ENCODE data around the gene NUDT8. TPM values are rescaled to one million over a fixed set of nuclear protein-coding genes. Genes with fewer than 3 reads are reported as not detected.

The NUDT8 gene
- total RNA-seq, 1 experiment from 2014 or later: 6.9 TPM

GRCh38 chr11:67616431-67617242 is 13.1 kb downstream of the NUDT8 start:
- BruUV-seq (replicated peaks): no TSS peak
- no peak for DNase-seq (ENCODE audit: unreplicated experiment)
- H3K36me3 Mint-ChIP-seq (ENCODE audit: insufficient read depth, unreplicated experiment): peaks cover 13% of the 10 kb centered on the region
- no peaks in the 10 kb centered on the region for H3K9me3 Mint-ChIP-seq (ENCODE audit: unreplicated experiment)
- H3K4me3 Mint-ChIP-seq (ENCODE audit: unreplicated experiment): no peak overlapping the region
- ChIA-PET POLR2A (no interaction called here), CTCF (interaction anchor here (0.8 to 1.9 kb wide), 3 partner anchors 13 to 44 kb away, joined by 3 to 10 read pairs (median 3); partner anchors contain the start of gene NUDT8)
- intact Hi-C loops (cut with micrococcal nuclease): no loop called here
- no peak for TF ChIP-seq CTCF (IDR thresholded peaks at IDR 0.05; ENCODE audit: unreplicated experiment)
- H3K27ac Mint-ChIP-seq (ENCODE audit: low read depth, unreplicated experiment): no peak overlapping the region
- H3K4me1 Mint-ChIP-seq (ENCODE audit: insufficient read depth, unreplicated experiment): peaks cover 4% of the 10 kb centered on the region
- H3K27me3 Mint-ChIP-seq (ENCODE audit: insufficient read depth, unreplicated experiment): peaks cover 19% of the 10 kb centered on the region

DNA sequence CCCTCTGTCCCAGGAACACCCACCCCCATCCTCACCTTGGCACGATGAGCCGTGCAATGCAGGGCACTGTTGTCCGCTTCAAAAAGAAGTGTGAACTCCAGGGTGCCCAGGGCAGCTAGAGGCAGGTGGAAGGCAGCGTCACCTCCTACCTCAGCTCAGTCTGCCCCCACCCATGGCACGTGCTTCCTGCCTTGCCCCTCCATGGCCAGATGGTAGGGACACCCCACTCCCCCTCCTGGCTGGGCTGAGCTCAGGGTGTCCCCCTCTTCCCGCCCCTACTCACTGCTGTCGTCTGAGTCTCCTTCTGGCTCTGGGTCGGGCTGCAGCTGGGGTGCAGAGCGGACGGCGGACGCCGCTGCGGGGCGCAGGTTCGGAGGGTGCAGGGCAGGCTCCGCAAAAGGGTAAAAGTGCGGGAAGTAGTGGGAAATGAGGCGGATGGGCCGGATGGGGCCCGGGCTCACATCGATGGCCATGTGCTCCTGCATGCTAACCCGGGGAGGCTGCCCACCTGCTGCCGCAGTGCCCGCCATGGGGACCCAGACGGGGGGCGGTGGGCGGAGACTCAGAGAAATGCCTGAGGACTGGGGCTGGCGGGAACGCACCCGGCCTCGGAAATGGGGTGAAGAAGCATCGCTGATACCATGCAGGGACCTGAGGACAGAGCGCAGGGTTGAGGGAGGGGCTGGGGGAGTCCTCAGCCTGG is 13.9 kb downstream of the NUDT8 start:
- CTCF ChIA-PET: interaction anchor here (0.7 to 0.8 kb wide), 2 partner anchors 42 to 328 kb away, joined by 3 read pairs; no protein-coding TSS in a partner anchor
- H3K4me1 Mint-ChIP-seq (ENCODE audit: insufficient read depth, unreplicated experiment): peaks cover 4% of the 10 kb centered on the region
- TF ChIP-seq CTCF (IDR thresholded peaks at IDR 0.05; ENCODE audit: unreplicated experiment): no peak
- BruUV-seq (replicated peaks): no TSS peak
- no peak overlapping the region for H3K27ac Mint-ChIP-seq (ENCODE audit: low read depth, unreplicated experiment)
- POLR2A ChIA-PET: interaction anchor here (2.3 kb wide), 1 partner anchor 22 kb away, joined by 12 read pairs; no protein-coding TSS in a partner anchor
- no peak for DNase-seq (ENCODE audit: unreplicated experiment)
- H3K4me3 Mint-ChIP-seq (ENCODE audit: unreplicated experiment): no peak overlapping the region
- peaks cover 17% of the 10 kb centered on the region for H3K36me3 Mint-ChIP-seq (ENCODE audit: insufficient read depth, unreplicated experiment)
- peaks cover 19% of the 10 kb centered on the region for H3K27me3 Mint-ChIP-seq (ENCODE audit: insufficient read depth, unreplicated experiment)
- intact Hi-C loops (cut with micrococcal nuclease): no loop called here
- no peaks in the 10 kb centered on the region for H3K9me3 Mint-ChIP-seq (ENCODE audit: unreplicated experiment)

- ChIA-PET CTCF (interaction anchor here (0.5 to 3.0 kb wide), 13 partner anchors 12 to 506 kb away, joined by 3 to 12 read pairs (median 3); partner anchors contain the start of genes GSTP1 and TMEM134), POLR2A (interaction anchor here (1.5 to 2.4 kb wide), 4 partner anchors 21 to 33 kb away, joined by 4 to 16 read pairs (median 8); partner anchors contain the start of gene GSTP1)
- Mint-ChIP-seq H3K4me3 (ENCODE audit: unreplicated experiment) (peak overlapping the region; percentile 53), H3K36me3 (ENCODE audit: insufficient read depth, unreplicated experiment) (peaks cover 17% of the 10 kb centered on the region), H3K27me3 (ENCODE audit: insufficient read depth, unreplicated experiment) (peaks cover 19% of the 10 kb centered on the region), H3K4me1 (ENCODE audit: insufficient read depth, unreplicated experiment) (peaks cover 4% of the 10 kb centered on the region), H3K9me3 (ENCODE audit: unreplicated experiment) (no peaks in the 10 kb centered on the region), H3K27ac (ENCODE audit: low read depth, unreplicated experiment) (peak overlapping the region; percentile 79)
- peak; percentile 51 for TF ChIP-seq CTCF (IDR thresholded peaks at IDR 0.05; ENCODE audit: unreplicated experiment)
- intact Hi-C loops (cut with micrococcal nuclease): no loop called here
- DNase-seq (ENCODE audit: unreplicated experiment): peak; percentile 52
- BruUV-seq (replicated peaks): no TSS peak
These were observed 14.7 kb downstream of the NUDT8 start for GRCh38 chr11:67614730-67615714.
